Caco-2 (cell line): ENCODE measurements around the gene ADARB2. TPM values are rescaled to one million over a fixed set of nuclear protein-coding genes. Genes with fewer than 3 reads are reported as not detected.

Experiments
- BruUV-seq: library from RNA; stranded (reverse); fragments of 400-500 nt; replicated peaks from 2 replicates; lab custom pipeline; 2021; lab: Mats Ljungman, UMichigan
- CTCF ChIA-PET: fragments of 300-600 bp; sonication (Branson Sonifier 250); formaldehyde crosslinking; loops from one replicate; lab custom pipeline; 2022; ENCODE audit warnings: antibody characterized with exemption; lab: Charles Lee
- POLR2A ChIA-PET: fragments of 300-600 bp; sonication (Branson Sonifier 250); formaldehyde crosslinking; loops from one replicate; lab custom pipeline; 2022; ENCODE audit warnings: antibody characterized with exemption; lab: Charles Lee
- DNase-seq, 2 experiments: peaks; one replicate each; pipeline versions ENCODE4 v3.0.0 to v3.0.0-alpha.2; 2020 to 2022
- H3K27me3 ChIP-seq: replicated peaks from 2 replicates; pipeline ENCODE4 v1.6.0; 2011; ENCODE audit warnings: low read length; ENCODE audit not compliant: control insufficient read depth, insufficient read depth
- H3K36me3 ChIP-seq: 2 replicates; pipeline ENCODE4 v1.5.1; 2011; ENCODE audit warnings: low read length; ENCODE audit not compliant: control insufficient read depth, insufficient read depth
- H3K4me1 ChIP-seq: fragments of 250-450 bp; sonication (Bioruptor Pico); 2 replicates; pipeline ENCODE4 v1.5.1; 2020; ENCODE audit warnings: mild to moderate bottlenecking
- H3K4me3 ChIP-seq: 2 replicates; pipeline ENCODE4 v1.5.1; 2011; ENCODE audit warnings: low read depth, mild to moderate bottlenecking, control low read depth, low read length
- H3K9me3 ChIP-seq: fragments of 250-450 bp; sonication (Bioruptor Pico); 2 replicates; pipeline ENCODE4 v1.5.1; 2020; ENCODE audit warnings: mild to moderate bottlenecking, moderate library complexity
- H3K27ac Mint-ChIP-seq: one replicate; pipeline ENCODE4 v1.8.0; 2022; ENCODE audit warnings: mixed read lengths; ENCODE audit not compliant: unreplicated experiment
- H3K27me3 Mint-ChIP-seq: one replicate; pipeline ENCODE4 v1.8.0; 2022; ENCODE audit warnings: mixed read lengths; ENCODE audit not compliant: insufficient read depth, unreplicated experiment
- H3K36me3 Mint-ChIP-seq: one replicate; pipeline ENCODE4 v1.8.0; 2022; ENCODE audit warnings: mild to moderate bottlenecking, mixed read lengths; ENCODE audit not compliant: insufficient read depth, unreplicated experiment
- H3K4me1 Mint-ChIP-seq: one replicate; pipeline ENCODE4 v1.8.0; 2022; ENCODE audit warnings: low read depth, mixed read lengths; ENCODE audit not compliant: unreplicated experiment
- H3K4me3 Mint-ChIP-seq: one replicate; pipeline ENCODE4 v1.8.0; 2022; ENCODE audit warnings: mild to moderate bottlenecking, moderate library complexity, mixed read lengths; ENCODE audit not compliant: unreplicated experiment
- H3K9me3 Mint-ChIP-seq: one replicate; pipeline ENCODE4 v1.8.0; 2022; ENCODE audit warnings: mixed read lengths; ENCODE audit not compliant: unreplicated experiment
- intact Hi-C: fragments of 100-400 bp; cut with micrococcal nuclease; formaldehyde crosslinking; loops from one replicate; pipeline ENCODE4 v1.10.0; 2022; ENCODE audit not compliant: unreplicated experiment
- total RNA-seq: library from RNA; stranded (reverse); gene quantifications from 2 replicates; pipeline ENCODE4 v1.2.3, GENCODE V29; 2022
- TF ChIP-seq, protein P1 (sequence below), 2 experiments: fragments of 200-600 bp in 1 of 2; IDR thresholded peaks; 1 replicate in 1 of 2; 2 replicates in 1 of 2; pipeline versions ENCODE4 v1.5.1 to v1.8.0; 2011 to 2022; ENCODE audit warnings: antibody characterized with exemption in 1 of 2, control low read depth in 1 of 2, inconsistent platforms in 1 of 2, low read depth in 1 of 2, low read length in 1 of 2, mild to moderate bottlenecking in 1 of 2, moderate library complexity in 1 of 2; ENCODE audit not compliant: insufficient read depth in 1 of 2, severe bottlenecking in 1 of 2, unreplicated experiment in 1 of 2

Gene ADARB2
- total RNA-seq, 1 experiment from 2014 or later = 0.27 TPM

DNA sequence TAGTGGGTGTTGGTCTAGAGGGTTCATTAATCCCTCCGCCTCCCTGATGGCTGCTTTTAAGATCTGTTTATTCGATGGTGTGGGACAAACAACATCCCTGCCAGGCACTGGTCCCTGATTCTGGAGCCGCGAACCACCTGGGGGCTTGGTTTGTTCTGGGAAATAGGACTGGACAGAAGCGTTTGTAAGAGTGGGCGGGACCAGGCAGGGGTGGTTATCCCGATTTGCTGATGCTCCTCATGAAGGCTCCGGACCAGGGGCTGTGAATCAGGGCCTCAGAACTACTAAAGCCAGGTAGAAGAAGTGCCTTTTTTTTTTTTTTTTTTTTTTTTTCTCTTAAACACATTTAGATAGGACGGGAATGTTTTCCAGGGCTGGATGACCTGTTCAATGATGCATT is 407.7 kb downstream of the ADARB2 start:
- CTCF ChIA-PET = no interaction called here

DNA sequence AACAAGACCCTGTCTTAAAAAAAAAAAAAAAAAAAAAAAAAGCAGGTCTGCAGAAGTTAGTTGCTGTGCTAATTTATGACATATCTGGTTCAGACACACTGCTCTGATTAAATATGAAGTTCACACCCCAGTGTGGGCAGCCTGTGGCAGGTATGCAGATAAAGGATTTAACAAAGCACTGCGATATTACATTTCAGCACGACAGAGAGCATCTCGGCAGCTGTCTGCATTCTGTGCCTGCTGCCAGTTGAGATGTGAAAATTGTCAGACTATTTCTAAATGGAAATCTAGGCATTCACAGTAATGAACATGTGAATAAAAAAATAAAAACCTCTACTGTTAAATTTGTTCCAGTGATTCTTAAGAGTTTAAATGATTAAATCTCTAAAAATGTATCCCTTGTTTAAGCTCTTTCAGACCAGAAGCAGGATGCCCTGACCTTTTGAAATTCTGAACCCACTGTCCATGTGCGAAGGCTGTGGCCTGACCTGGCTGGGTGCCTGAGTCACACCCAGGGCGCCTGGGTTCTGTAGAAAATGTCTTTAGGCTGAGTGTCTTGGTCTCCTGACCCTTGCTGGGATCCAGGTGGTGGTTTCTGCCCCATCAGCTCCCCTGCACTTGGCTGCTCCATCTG is 408.2 kb downstream of the ADARB2 start:
- Mint-ChIP-seq H3K9me3 (no peaks in the 10 kb centered on the region), H3K27ac (no peak overlapping the region), H3K4me3 (no peak overlapping the region), H3K27me3 (peaks cover 8% of the 10 kb centered on the region), H3K4me1 (peaks cover 8% of the 10 kb centered on the region), H3K36me3 (no peaks in the 10 kb centered on the region)
- ChIA-PET POLR2A (no interaction called here), CTCF (no interaction called here)
- Histone ChIP-seq H3K27me3 (no peaks in the 10 kb centered on the region; the same call in 1 of the 2 replicates), H3K4me3 (no peak overlapping the region), H3K36me3 (no peaks in the 10 kb centered on the region), H3K4me1 (no peaks in the 10 kb centered on the region), H3K9me3 (no peaks in the 10 kb centered on the region)
- no peak for DNase-seq
- TF ChIP-seq, protein P1, sequence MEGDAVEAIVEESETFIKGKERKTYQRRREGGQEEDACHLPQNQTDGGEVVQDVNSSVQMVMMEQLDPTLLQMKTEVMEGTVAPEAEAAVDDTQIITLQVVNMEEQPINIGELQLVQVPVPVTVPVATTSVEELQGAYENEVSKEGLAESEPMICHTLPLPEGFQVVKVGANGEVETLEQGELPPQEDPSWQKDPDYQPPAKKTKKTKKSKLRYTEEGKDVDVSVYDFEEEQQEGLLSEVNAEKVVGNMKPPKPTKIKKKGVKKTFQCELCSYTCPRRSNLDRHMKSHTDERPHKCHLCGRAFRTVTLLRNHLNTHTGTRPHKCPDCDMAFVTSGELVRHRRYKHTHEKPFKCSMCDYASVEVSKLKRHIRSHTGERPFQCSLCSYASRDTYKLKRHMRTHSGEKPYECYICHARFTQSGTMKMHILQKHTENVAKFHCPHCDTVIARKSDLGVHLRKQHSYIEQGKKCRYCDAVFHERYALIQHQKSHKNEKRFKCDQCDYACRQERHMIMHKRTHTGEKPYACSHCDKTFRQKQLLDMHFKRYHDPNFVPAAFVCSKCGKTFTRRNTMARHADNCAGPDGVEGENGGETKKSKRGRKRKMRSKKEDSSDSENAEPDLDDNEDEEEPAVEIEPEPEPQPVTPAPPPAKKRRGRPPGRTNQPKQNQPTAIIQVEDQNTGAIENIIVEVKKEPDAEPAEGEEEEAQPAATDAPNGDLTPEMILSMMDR (IDR thresholded peaks at IDR 0.05; ENCODE audit: insufficient read depth in 1 of 2, low read depth in 1 of 2, low read length in 1 of 2, severe bottlenecking in 1 of 2, unreplicated experiment in 1 of 2) = no peak
- BruUV-seq = no TSS peak
- intact Hi-C loops = no loop called here

More for the DNA sequence above, 407.7 kb downstream of the ADARB2 start:
- POLR2A ChIA-PET = no interaction called here
- Mint-ChIP-seq H3K27me3 (peaks cover 8% of the 10 kb centered on the region), H3K9me3 (no peaks in the 10 kb centered on the region), H3K4me3 (no peak overlapping the region), H3K36me3 (no peaks in the 10 kb centered on the region), H3K4me1 (peaks cover 7% of the 10 kb centered on the region), H3K27ac (no peak overlapping the region)
- Histone ChIP-seq H3K36me3 (no peaks in the 10 kb centered on the region), H3K9me3 (no peaks in the 10 kb centered on the region), H3K27me3 (no peaks in the 10 kb centered on the region; the same call in 1 of the 2 replicates), H3K4me3 (no peak overlapping the region), H3K4me1 (no peaks in the 10 kb centered on the region)
- BruUV-seq = no TSS peak
- intact Hi-C loops = no loop called here
- TF ChIP-seq, protein P1 (IDR thresholded peaks at IDR 0.05; ENCODE audit: insufficient read depth in 1 of 2, low read depth in 1 of 2, low read length in 1 of 2, severe bottlenecking in 1 of 2, unreplicated experiment in 1 of 2) = no peak
- DNase-seq = no peak

DNA sequence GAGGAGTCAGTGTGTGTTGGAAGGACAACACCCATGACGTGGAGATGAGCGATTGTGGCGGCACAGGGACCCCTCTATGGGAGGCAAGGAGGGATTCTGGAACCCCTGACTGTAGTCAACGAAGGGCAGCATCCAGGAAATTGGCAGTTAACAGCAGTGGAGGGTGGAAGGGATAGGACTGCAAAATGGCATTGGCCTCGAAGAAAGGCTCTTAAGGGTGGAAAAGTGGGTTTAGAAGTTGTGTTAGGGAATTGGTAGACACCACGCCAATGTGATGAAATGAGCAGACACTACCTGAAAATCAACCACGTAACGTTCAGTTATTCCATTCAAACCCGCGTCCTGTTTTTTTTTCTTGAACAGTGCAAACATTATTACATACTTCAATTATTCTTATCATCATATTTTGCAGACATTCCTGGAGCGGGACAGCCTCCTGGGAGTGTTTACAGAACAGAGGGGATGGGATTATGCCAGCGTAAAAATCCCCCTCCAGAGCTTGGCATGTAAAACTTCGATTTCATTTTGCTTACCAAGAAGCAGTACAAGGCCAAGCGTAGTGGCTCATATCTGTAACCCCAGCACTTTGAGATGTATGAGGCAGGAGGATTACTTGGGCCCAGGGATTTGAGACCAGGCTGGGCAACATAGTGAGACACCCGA is 409.0 kb downstream of the ADARB2 start:
- Mint-ChIP-seq H3K27me3 (peaks cover 4% of the 10 kb centered on the region), H3K4me1 (peaks cover 16% of the 10 kb centered on the region), H3K9me3 (no peaks in the 10 kb centered on the region), H3K36me3 (no peaks in the 10 kb centered on the region), H3K4me3 (no peak overlapping the region), H3K27ac (no peak overlapping the region)
- Histone ChIP-seq H3K36me3 (no peaks in the 10 kb centered on the region), H3K4me3 (no peak overlapping the region), H3K27me3 (no peaks in the 10 kb centered on the region; the same call in 1 of the 2 replicates), H3K4me1 (no peaks in the 10 kb centered on the region), H3K9me3 (no peaks in the 10 kb centered on the region)
- TF ChIP-seq, protein P1 (IDR thresholded peaks at IDR 0.05; ENCODE audit: insufficient read depth in 1 of 2, low read depth in 1 of 2, low read length in 1 of 2, severe bottlenecking in 1 of 2, unreplicated experiment in 1 of 2) = no peak
- DNase-seq = no peak
- POLR2A ChIA-PET = no interaction called here
- no TSS peak for BruUV-seq
- intact Hi-C loops = no loop called here
- CTCF ChIA-PET = no interaction called here
